NCI-H69 (cell line): ENCODE results near the gene SH2D4B.

Source experiments
- DNase-seq: peaks from one replicate; lab custom pipeline; 2025; lab: John Stamatoyannopoulos, UW

Gene SH2D4B

GRCh38 chr10:80690434-80690833 lies 152.7 kb downstream of the SH2D4B start:
- DNase-seq, result no peak

- DNase-seq, result no peak
These were observed 153.7 kb downstream of the SH2D4B start for GRCh38 chr10:80691441-80691840.

- no peak for DNase-seq
These were observed 155.9 kb downstream of the SH2D4B start for GRCh38 chr10:80693565-80693964.

GRCh38 chr10:80694930-80695329 lies 157.2 kb downstream of the SH2D4B start:
- no peak for DNase-seq
